NOMO-1 treated with DMSO at 0.1 percent for 48 hours (cell line): ENCODE data around the gene PNLIPRP3.
"Not testable (repeated sequence)": the region's sequence is repeated elsewhere in the genome, so short reads cannot be mapped to it uniquely, and the experiment has no call there.

Experiments used
- DNase-seq: peaks from one replicate; lab custom pipeline; 2025; ENCODE audit not compliant: unreplicated experiment; lab: John Stamatoyannopoulos, UW

The PNLIPRP3 gene

DNA sequence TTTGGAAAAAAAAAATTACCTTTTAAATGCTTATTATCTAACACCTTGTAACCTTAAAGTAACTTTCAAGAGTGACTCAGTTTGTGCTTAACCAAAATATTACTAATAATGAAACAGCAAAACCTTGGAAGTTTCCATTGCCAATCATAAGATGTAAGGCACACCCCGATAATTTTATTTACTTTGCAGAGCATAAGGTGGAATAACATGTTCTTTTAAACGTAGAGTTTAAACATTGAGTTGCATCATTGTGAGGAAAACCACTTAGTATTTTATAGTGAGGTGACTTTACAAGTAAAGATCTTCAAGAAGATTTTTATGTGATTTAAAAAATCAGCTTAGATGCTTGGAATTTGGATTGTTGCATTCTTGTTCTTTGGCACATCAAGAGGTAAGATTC lies at the start of gene PNLIPRP3:
TSS of gene PNLIPRP3 (plus strand) at position 177 of the 400 bp plus-strand sequence. CDS start at position 343, 166 bp downstream.
- DNase-seq: no peak

GRCh38 chr10:116382290-116382689 lies 45.4 kb upstream of the PNLIPRP3 start:
- no peak for DNase-seq

DNA sequence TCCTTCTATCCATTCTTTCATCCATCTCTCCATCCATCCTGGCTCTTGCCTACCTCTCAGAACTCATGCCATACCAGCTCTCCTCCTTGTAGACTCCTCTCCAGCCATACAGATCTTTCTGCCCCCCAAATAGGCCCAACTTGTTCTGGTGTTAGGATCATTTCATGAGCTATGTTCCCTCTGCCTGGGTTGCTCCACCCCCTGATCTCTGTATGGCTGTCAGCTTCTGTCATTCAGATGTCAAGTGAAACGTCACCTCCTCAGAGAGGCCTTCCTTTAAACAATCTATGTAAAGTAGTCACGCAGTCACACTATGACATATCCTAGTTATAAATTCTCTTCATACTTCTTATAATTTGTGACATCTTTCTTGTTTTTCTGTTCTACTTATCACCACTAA lies 42.3 kb upstream of the PNLIPRP3 start:
- no peak for DNase-seq

DNA sequence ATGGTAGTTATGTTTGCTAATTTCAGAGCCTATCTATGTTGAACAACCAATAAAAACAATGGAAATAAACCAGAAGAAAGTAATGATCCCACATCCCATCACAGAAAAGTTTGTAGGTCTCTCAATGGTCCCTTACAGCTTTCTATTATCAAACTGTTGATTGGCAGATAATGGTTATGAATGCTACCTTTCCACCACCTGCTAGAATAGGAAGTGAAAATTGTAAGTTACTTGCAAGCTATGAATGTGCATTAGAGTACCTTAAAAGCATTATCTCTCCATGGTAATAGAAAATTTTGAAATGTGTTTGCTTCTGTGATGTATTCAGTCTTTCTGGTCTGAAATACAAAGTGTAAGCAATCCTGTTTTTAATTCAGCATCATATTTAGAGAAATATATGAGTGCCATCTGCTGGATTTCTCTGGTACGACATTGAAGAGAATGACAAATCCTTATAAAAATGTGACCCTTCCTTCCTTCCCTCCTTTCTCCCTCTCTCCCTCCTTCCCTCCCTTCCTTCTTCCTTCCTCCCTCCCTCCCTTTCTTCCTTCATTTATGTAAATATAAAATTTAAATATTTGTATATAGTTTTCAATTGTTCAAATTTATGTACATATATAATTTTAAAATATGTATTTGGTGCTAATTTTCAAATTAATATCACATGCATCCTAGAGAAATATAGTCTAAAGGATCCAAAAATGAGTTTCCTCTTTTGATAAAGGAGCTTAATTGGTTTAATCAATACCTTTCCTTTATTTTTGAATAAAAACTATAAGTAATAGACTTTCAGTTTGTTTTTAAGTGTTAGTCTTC lies 41.4 kb upstream of the PNLIPRP3 start:
- no peak for DNase-seq

- DNase-seq: not testable (repeated sequence)
Observed at GRCh38 chr10:116393246-116393831, 34.3 kb upstream of the PNLIPRP3 start.

- DNase-seq: no peak
Observed at GRCh38 chr10:116395223-116395985, 32.2 kb upstream of the PNLIPRP3 start.

- DNase-seq: no peak
Observed at GRCh38 chr10:116398224-116398623, 29.4 kb upstream of the PNLIPRP3 start.

DNA sequence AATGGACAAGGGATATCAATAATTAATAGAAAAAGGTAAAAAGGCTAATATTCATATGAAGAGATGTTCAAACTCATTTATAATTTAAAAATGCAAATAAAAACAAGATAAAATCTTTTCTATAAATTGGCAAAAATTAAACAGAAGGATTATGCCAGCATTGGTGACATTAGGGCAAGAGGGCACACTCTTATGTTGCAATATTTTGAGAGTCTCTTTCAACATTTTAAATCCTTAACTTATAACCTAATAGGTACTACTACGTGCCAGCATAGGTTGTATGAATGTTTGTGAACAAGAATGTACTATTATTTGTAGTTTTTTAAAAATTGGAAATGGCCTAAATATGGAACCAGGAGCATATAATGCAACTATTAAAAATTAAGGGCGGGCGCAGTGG lies 24.8 kb upstream of the PNLIPRP3 start:
- no peak for DNase-seq

- no peak for DNase-seq
Observed at GRCh38 chr10:116403740-116404250, 23.9 kb upstream of the PNLIPRP3 start.

GRCh38 chr10:116408719-116409118 lies 18.9 kb upstream of the PNLIPRP3 start:
- DNase-seq: peak; percentile 67

GRCh38 chr10:116410351-116410750 lies 17.3 kb upstream of the PNLIPRP3 start:
- DNase-seq: no peak

DNA sequence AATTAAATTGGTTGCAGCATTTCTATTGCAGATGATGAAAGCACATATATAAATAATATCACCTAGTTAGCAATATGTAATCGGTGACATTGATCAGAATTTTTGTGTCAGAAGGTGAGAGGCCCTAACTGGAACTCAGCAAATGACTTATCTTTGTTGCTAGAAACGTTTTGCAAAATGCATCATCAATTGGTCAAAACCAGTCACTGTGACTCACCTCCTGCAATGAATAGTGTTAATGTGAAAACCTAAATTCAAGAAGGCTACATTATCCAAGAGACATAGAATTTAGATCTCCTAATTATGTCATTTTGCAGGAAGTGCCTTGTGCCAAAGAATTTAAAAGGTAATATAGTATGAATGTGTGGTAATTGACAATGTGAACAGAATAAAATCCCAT lies 9.8 kb upstream of the PNLIPRP3 start:
- no peak for DNase-seq

- DNase-seq: no peak
Observed at GRCh38 chr10:116418389-116418788, 9.3 kb upstream of the PNLIPRP3 start.

DNA sequence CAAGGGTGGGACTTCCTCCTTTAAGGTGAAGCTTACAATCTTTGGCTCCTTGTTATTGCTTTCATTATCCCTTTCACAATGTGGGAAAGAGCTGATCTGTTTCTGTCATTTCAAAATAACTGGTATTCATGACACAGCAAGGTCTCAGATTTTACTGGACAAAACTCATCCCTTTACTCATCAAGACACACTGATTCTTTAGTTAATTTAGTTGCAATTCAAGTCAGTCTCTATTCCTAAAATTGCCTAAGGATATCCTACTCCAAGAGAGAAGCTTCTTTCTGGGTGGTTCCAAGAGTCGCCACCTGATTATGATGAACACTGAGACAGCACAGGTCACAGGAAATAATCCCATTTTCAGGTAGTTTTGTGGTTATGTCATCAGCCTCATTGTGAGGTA lies 5.8 kb upstream of the PNLIPRP3 start:
- no peak for DNase-seq

GRCh38 chr10:116429288-116429977 lies 1.8 kb downstream of the PNLIPRP3 start:
- peak; percentile 1 for DNase-seq

DNA sequence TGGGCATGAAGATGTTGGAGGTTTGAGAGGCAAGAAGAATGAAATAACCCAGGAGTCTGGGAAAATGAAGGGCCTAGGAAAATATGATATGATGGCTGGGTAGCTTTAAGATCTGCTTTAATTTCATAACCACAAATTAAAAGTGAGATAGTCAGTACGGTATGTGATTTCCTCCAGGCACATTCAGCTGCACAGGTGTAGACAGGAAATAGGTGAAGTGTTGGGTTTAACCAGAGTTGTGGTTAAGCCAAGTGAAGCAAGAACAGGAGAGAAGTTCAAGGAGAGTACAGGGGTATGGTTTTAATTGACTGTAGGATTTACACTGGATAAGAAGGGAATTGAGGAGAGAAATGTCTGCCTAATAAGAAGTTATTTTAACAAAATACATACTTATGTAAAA lies 2.6 kb downstream of the PNLIPRP3 start:
- DNase-seq: no peak

DNA sequence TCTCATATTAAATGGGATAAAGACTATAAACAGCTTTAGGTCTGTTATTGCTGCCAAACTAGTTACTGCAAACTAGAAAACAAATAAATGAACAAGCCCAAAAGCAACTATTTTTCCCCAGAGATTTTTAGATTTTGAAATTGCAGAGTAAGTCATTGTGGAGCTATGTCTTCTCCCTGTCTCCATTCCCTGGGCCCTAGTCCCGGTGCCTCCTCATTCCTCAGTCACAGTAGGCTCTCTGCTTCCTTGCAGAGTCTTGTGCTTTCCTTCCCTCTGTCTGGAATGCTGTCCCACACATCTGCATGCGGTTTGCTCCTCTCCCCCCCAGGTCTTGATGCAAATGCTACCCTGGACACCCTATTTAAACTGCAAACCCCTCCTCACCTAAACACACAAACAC lies 4.0 kb downstream of the PNLIPRP3 start:
- no peak for DNase-seq

DNA sequence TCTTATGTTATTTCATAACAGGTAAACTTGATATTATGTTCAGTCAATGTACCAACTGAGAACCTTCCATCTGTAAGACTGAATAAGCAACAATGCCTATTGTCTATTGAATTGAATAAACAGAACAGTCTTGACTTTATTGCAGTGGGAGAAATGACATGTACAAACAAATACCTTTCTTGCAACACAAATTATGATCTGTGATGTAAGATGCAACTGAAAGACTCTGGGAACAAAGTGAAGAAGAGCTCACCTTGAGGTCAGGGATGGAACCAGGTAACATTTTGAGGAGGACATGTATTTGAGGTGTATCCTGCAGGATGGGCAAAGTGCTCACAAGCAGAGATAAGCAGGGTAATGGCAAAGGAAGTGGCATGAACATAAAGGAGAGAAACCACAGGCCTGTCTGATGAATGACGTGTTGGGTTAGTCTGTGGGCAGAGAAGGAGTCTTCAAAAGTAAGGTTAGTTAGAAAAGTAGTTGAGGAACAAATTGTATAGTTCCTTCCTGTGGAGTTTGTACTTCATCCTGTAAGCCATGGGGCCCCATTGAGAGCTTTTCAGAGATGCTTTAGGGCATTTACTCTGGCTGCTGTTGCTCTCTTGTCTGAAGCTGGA lies 9.5 kb downstream of the PNLIPRP3 start:
- no peak for DNase-seq

GRCh38 chr10:116440330-116441030 lies 12.8 kb downstream of the PNLIPRP3 start:
- no peak for DNase-seq

GRCh38 chr10:116444527-116445142 lies 17.0 kb downstream of the PNLIPRP3 start:
- peak; percentile 26 for DNase-seq
